Right ventricle myocardium superior (tissue), 1 donor: ENCODE data around the gene CLEC18B. TPM values are rescaled to one million over a fixed set of nuclear protein-coding genes. Genes with fewer than 3 reads are reported as not detected.
"Not testable (repeated sequence)": the region's sequence is repeated elsewhere in the genome, so short reads cannot be mapped to it uniquely, and the experiment has no call there.

Experiments used
- ATAC-seq: fragments of 200-7000 bp; cut with Tn5 transposase; one replicate; pipeline ENCODE4 v1.9.1; 2020; ENCODE audit warnings: mild to moderate bottlenecking; ENCODE audit not compliant: poor library complexity
- DNase-seq: peaks from one replicate; pipeline ENCODE4 v3.0.0-alpha.2; 2020
- intact Hi-C: fragments of 100-400 bp; cut with DNase I; formaldehyde crosslinking; loops from one replicate; pipeline ENCODE4 v1.11.2; 2022
- total RNA-seq: library from RNA; stranded (reverse); fragmentation: NEBNext Ultra II Directional; extraction: Animal tissue kit (Norgen Biotek cat#: 25700); gene quantifications from one replicate; pipeline ENCODE4 v1.2.1, GENCODE V29; 2021
- donor health status: DM: no; HTN: yes; CAD: no; lungs with severe emphysema.

CLEC18B gene
- total RNA-seq, 1 donor from 2014 or later, result 0.32 TPM

DNA sequence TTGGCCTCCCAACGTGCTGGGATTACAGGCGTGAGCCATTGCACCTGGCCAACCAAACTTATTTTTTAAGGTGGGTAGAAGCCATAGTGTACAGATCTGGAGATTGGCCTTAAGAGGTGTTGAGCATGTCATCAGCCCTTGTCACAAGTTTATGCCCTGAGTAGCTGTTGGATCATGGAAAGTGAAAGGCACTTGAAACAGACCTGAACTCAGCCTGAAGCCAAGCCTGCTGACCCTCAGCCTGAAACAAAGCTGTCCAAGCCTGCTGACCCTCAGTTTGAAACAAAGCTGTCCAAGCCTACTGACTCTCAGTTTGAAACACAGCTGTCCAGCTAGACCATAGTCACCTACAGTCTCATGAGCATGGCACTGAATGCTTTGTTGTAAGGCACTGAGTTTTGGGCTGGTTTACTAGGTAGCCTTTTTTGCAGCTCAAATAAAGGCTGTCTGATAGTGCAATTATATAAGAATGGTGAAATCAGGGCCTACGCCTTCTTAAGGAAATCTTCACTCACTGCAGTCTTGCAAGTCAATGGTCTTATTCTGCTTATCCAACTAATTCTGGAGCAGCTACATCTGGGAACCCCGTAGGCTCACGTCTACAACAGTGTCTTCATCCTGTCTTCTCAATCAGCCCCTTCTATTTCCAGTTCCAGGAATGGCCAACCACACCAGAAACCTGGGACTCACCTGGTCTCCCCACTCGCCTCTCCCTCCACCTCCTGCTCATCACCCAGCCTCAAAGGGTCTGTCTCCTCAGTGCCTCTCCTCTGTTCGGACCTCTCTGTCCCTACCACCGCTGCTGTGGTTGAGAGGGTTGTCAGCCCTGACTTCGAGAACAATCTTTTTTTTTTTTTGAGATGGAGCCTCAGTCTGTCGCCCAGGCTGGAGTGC, 48.1 kb downstream of the CLEC18B start:
- intact Hi-C loops, result no loop called here
- DNase-seq (no peak), ATAC-seq (no peak)

- ATAC-seq, result no peak
- intact Hi-C loops, result no loop called here
- DNase-seq, result no peak
Observed at GRCh38 chr16:74372369-74372768, 48.9 kb downstream of the CLEC18B start.

DNA sequence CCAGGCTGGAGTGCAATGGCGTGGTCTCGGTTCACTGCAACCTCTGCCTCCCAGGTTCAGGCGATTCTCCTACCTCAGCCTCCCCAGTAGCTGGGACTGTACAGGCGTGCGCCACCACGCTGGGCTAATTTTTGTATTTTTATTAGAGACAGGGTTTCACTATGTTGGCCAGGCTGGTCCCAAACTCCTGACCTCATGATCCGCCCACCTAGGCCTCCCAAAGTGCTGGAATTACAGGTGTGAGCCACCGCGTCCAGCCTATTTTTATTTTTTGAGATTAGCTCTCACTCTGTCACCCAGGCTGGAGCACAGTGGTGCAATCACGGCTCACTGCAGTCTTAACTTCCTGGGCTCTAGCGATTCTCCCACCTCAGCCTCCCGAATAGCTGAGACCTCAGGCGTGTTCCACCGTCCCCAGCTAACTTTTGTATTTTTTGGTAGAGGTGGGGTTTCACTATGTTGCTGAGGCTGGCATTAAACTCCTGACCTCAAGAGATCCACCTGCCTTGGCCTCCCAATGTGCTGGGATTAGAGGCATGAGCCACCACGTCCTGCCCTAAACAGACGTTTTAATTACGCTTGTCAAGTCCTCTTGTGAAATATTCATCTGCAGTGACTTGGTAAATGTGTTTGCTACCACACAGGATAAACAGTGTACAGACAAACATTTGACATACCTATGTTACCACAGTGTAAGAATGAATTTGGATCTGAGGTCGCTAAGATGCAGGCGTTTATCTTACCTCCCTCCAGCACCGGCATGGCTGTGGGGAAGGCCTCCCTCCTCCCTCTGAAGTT, 50.7 kb downstream of the CLEC18B start:
- DNase-seq, ATAC-seq, intact Hi-C loops: not testable (repeated sequence)

DNA sequence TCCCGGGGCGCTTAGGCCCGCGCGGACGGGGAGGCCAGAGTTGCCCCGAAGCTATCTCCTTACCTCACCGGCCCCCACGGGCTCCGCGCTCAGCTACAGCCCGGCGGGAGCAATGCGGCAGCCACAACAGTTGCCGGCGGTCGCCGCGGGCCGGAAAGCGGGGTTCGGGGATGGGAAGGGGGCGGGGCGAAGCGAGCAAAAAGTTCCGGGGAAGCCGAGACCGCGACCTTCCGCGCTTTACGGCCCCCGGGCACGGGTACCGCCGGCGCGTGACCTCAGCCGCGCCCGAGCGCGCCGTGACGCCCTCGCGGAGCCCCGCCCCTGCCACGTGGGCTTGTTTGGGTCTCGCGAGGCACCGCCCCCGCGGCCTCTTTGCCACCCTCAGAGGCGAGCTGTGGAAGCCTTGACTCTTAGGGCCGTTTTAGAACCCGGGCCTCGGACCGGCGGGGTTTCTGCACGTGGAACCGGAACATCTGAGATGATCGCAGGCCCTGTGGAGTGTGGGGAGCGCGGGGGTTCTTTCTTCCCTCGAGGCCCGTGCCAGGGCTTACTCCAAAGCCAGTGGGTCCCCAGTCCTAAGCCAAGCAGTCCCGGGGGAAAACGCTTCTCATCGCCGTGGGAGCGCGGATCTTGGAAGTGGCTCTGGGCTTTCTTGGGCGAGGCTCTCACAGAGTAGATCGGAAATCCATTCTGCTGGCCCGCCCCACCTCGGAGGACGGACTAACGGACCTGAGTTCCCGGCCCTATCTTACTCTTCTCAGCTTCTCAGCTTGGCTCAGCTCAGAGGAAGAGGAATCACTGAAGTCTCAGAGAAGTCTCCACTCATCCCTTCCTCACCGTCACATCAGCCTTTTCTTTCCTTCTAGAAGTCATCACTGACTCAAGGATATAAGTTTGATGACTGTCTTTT, 53.0 kb downstream of the CLEC18B start:
- intact Hi-C loops, result not testable (repeated sequence)
- peak; percentile 99 for DNase-seq
- peak; percentile 99 for ATAC-seq

GRCh38 chr16:74367469-74368001, 53.7 kb downstream of the CLEC18B start:
- intact Hi-C loops, result not testable (repeated sequence)
- ATAC-seq (peak; percentile 54), DNase-seq (peak; percentile 76)

GRCh38 chr16:74361646-74362610, 59.4 kb downstream of the CLEC18B start:
- DNase-seq, intact Hi-C loops, ATAC-seq: not testable (repeated sequence)

Other genes with a start within 250 kb of the CLEC18B start
- 137 TPM for gene PSMD7, start 124.7 kb downstream of the CLEC18B start, total RNA-seq
- not detected for gene NPIPB15, start 45.2 kb downstream of the CLEC18B start, total RNA-seq
- gene GLG1, start 185.6 kb upstream of the CLEC18B start, total RNA-seq, result 62.4 TPM
- gene RFWD3, start 245.4 kb upstream of the CLEC18B start, total RNA-seq, result 4.4 TPM